ENCODE measurements around the gene NOXA1.

DNA sequence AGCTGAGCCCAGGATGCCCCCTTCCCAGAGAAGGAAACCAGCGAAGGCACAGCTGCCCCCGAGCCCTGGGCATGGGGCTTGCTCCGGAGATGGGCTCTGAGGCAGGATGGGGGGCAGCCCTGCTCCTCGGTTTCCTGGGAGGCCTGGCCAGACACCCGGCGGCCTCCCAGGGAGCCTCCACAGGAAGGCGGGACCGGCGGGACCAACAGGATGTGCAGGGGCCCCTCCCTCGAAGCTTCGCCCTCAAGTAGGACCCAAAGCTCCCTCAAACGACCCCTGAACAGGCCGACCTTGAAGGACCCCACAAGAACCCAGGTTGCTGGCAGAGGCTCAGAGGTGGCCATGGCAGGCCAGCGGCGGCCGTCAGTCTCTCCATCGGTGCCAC, 11.9 kb upstream of the NOXA1 start:
- TF ChIP-seq, protein P1, sequence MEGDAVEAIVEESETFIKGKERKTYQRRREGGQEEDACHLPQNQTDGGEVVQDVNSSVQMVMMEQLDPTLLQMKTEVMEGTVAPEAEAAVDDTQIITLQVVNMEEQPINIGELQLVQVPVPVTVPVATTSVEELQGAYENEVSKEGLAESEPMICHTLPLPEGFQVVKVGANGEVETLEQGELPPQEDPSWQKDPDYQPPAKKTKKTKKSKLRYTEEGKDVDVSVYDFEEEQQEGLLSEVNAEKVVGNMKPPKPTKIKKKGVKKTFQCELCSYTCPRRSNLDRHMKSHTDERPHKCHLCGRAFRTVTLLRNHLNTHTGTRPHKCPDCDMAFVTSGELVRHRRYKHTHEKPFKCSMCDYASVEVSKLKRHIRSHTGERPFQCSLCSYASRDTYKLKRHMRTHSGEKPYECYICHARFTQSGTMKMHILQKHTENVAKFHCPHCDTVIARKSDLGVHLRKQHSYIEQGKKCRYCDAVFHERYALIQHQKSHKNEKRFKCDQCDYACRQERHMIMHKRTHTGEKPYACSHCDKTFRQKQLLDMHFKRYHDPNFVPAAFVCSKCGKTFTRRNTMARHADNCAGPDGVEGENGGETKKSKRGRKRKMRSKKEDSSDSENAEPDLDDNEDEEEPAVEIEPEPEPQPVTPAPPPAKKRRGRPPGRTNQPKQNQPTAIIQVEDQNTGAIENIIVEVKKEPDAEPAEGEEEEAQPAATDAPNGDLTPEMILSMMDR (IDR thresholded peaks at IDR 0.05; ENCODE audit: poor library complexity, severe bottlenecking): no peak
- TF ChIP-seq MXI1 (conservative IDR thresholded peaks at IDR 0.05; ENCODE audit: poor library complexity, severe bottlenecking) (no peak), EP300 (conservative IDR thresholded peaks at IDR 0.05; ENCODE audit: poor library complexity, severe bottlenecking) (no peak)

Data from neural cell (in vitro differentiated cells).